GM19468 (cell line): ENCODE measurements around the gene DCD.
A peak's percentile ranks its signal among the peaks of the same experiment; 100 is the strongest.

Experiments
- ATAC-seq: cut with Tn5 transposase; IDR thresholded peaks from one replicate; pipeline ENCODE4 v1.9.1; 2021; ENCODE audit warnings: mild to moderate bottlenecking, moderate library complexity, moderate number of reproducible peaks; ENCODE audit not compliant: unreplicated experiment; ENCODE audit errors: extremely low read depth

Gene DCD

GRCh38 chr12:54612225-54612750 is 35.9 kb downstream of the DCD start:
- no peak for ATAC-seq

- no peak for ATAC-seq
Measured at GRCh38 chr12:54611715-54612149, 36.4 kb downstream of the DCD start.

- no peak for ATAC-seq
Measured at GRCh38 chr12:54608769-54609168, 39.4 kb downstream of the DCD start.

GRCh38 chr12:54608156-54608555 is 40.0 kb downstream of the DCD start:
- ATAC-seq: no peak

GRCh38 chr12:54606556-54606955 is 41.6 kb downstream of the DCD start:
- no peak for ATAC-seq

- ATAC-seq: no peak
Measured at GRCh38 chr12:54605138-54605970, 42.8 kb downstream of the DCD start.

GRCh38 chr12:54604436-54604835 is 43.7 kb downstream of the DCD start:
- no peak for ATAC-seq

GRCh38 chr12:54603872-54604271 is 44.3 kb downstream of the DCD start:
- ATAC-seq: no peak

GRCh38 chr12:54603173-54603814 is 44.9 kb downstream of the DCD start:
- peak; percentile 61 for ATAC-seq

- no peak for ATAC-seq
Measured at GRCh38 chr12:54602661-54603060, 45.5 kb downstream of the DCD start.

- ATAC-seq: no peak
Measured at GRCh38 chr12:54601841-54602240, 46.3 kb downstream of the DCD start.

GRCh38 chr12:54598970-54599369 is 49.2 kb downstream of the DCD start:
- no peak for ATAC-seq

GRCh38 chr12:54596526-54596946 is 51.6 kb downstream of the DCD start:
- no peak for ATAC-seq

- ATAC-seq: no peak
Measured at GRCh38 chr12:54595471-54595870, 52.7 kb downstream of the DCD start.
